ENCODE measurements around the gene VKORC1L1. TPM values are rescaled to one million over a fixed set of nuclear protein-coding genes. Genes with fewer than 3 reads are reported as not detected.
A peak's percentile ranks its signal among the peaks of the same experiment; 100 is the strongest.

The VKORC1L1 gene
- total and polyA plus RNA-seq, 2 donors from 2014 or later, result 6.5 to 18.0 TPM

GRCh38 chr7:65976659-65977196 is 103.9 kb downstream of the VKORC1L1 start:
- Histone ChIP-seq H3K9ac (ENCODE audit: low read length in 3 of 3) (no peak overlapping the region), H3K4me3 (ENCODE audit: low read length in 3 of 3) (no peak overlapping the region), H3K4me1 (ENCODE audit: control insufficient read depth in 2 of 3, insufficient read depth in 2 of 3, low read depth in 1 of 3, low read length in 3 of 3) (peaks cover 0 to 8% (median 0%) of the 10 kb centered on the region in 3 donors), H3K27ac (ENCODE audit: low read depth in 2 of 2, low read length in 2 of 2) (no peak overlapping the region), H3K36me3 (ENCODE audit: control insufficient read depth in 2 of 3, insufficient read depth in 3 of 3, low read length in 3 of 3) (peaks cover 2 to 22% (median 9%) of the 10 kb centered on the region in 3 donors), H3K9me3 (ENCODE audit: control insufficient read depth in 2 of 3, insufficient read depth in 1 of 3, low read length in 3 of 3) (no peaks in the 10 kb centered on the region), H3K27me3 (ENCODE audit: control insufficient read depth, insufficient read depth, low read length) (no peaks in the 10 kb centered on the region)
- DNase-seq (no peak), FAIRE-seq (no peak)
- intact Hi-C loops (cut with DNase I), result no loop called here
- no peak for TF ChIP-seq CTCF (IDR thresholded peaks at IDR 0.05; ENCODE audit: borderline replicate concordance, extremely low read depth, insufficient read depth)

- FAIRE-seq (no peak), DNase-seq (peak in 1 of 5 donors; percentile 59)
- H3K9me3 ChIP-seq (ENCODE audit: control insufficient read depth in 2 of 3, insufficient read depth in 1 of 3, low read length in 3 of 3), result no peaks in the 10 kb centered on the region
- no peak for TF ChIP-seq CTCF (IDR thresholded peaks at IDR 0.05; ENCODE audit: borderline replicate concordance, extremely low read depth, insufficient read depth)
- no peaks in the 10 kb centered on the region for H3K27me3 ChIP-seq (ENCODE audit: control insufficient read depth, insufficient read depth, low read length)
- intact Hi-C loops (cut with DNase I), result no loop called here
- peaks cover 2 to 7% (median 6%) of the 10 kb centered on the region in 3 donors for H3K36me3 ChIP-seq (ENCODE audit: control insufficient read depth in 2 of 3, insufficient read depth in 3 of 3, low read length in 3 of 3)
- H3K4me3 ChIP-seq (ENCODE audit: low read length in 3 of 3), result no peak overlapping the region
- H3K4me1 ChIP-seq (ENCODE audit: control insufficient read depth in 2 of 3, insufficient read depth in 2 of 3, low read depth in 1 of 3, low read length in 3 of 3), result peaks cover 0 to 11% (median 0%) of the 10 kb centered on the region in 3 donors
- no peak overlapping the region for H3K9ac ChIP-seq (ENCODE audit: low read length in 3 of 3)
- no peak overlapping the region for H3K27ac ChIP-seq (ENCODE audit: low read depth in 2 of 2, low read length in 2 of 2)
These were observed 106.2 kb downstream of the VKORC1L1 start for GRCh38 chr7:65978891-65979582.

GRCh38 chr7:65979583-65980477 is 107.0 kb downstream of the VKORC1L1 start:
- peaks cover 1 to 3% (median 2%) of the 10 kb centered on the region in 3 donors for H3K36me3 ChIP-seq (ENCODE audit: control insufficient read depth in 2 of 3, insufficient read depth in 3 of 3, low read length in 3 of 3)
- H3K4me3 ChIP-seq (ENCODE audit: low read length in 3 of 3), result no peak overlapping the region
- no peaks in the 10 kb centered on the region for H3K9me3 ChIP-seq (ENCODE audit: control insufficient read depth in 2 of 3, insufficient read depth in 1 of 3, low read length in 3 of 3)
- no peak overlapping the region for H3K9ac ChIP-seq (ENCODE audit: low read length in 3 of 3)
- no peaks in the 10 kb centered on the region for H3K27me3 ChIP-seq (ENCODE audit: control insufficient read depth, insufficient read depth, low read length)
- H3K27ac ChIP-seq (ENCODE audit: low read depth in 2 of 2, low read length in 2 of 2), result peak overlapping the region in 1 of 2 donors; percentile 11
- no peak for TF ChIP-seq CTCF (IDR thresholded peaks at IDR 0.05; ENCODE audit: borderline replicate concordance, extremely low read depth, insufficient read depth)
- intact Hi-C loops (cut with DNase I), result no loop called here
- DNase-seq, result peak in 1 of 5 donors; percentile 71
- no peak for FAIRE-seq
- peaks cover 0 to 11% (median 0%) of the 10 kb centered on the region in 3 donors for H3K4me1 ChIP-seq (ENCODE audit: control insufficient read depth in 2 of 3, insufficient read depth in 2 of 3, low read depth in 1 of 3, low read length in 3 of 3)

Measured in kidney (tissue), 14 donors.